HepG2 (cell line): ENCODE data around the gene AP3D1. TPM values are rescaled to one million over a fixed set of nuclear protein-coding genes. Genes with fewer than 3 reads are reported as not detected.
A peak's percentile ranks its signal among the peaks of the same experiment; 100 is the strongest.

Source experiments
- CSRNP2 ChIP-seq: sonication (generic); formaldehyde crosslinking; conservative IDR thresholded peaks from 2 replicates; pipeline ENCODE4 v1.8.0; 2022; ENCODE audit warnings: low read depth, missing genetic modification reagents
- DRAP1 ChIP-seq: IDR thresholded peaks from 2 replicates; pipeline ENCODE4 v1.6.1; 2016; ENCODE audit warnings: missing genetic modification reagents, missing compliant biosample characterization
- FOSL1 ChIP-seq: sonication (generic); formaldehyde crosslinking; IDR thresholded peaks from 2 replicates; pipeline ENCODE4 v1.9.0; 2021; ENCODE audit warnings: missing genetic modification reagents, borderline replicate concordance
- MTERF4 ChIP-seq: sonication (generic); formaldehyde crosslinking; IDR thresholded peaks from 2 replicates; pipeline ENCODE4 v1.8.0; 2023; ENCODE audit warnings: mild to moderate bottlenecking, missing genetic modification reagents
- NFAT5 ChIP-seq: sonication (generic); formaldehyde crosslinking; IDR thresholded peaks from 2 replicates; pipeline ENCODE4 v1.4.0; 2020; ENCODE audit warnings: missing genetic modification reagents
- PLRG1 ChIP-seq: fragments of 450-650 bp; conservative IDR thresholded peaks from 2 replicates; pipeline ENCODE4 v1.6.1; 2016
- PPARG ChIP-seq: conservative IDR thresholded peaks from 2 replicates; pipeline ENCODE4 v1.6.1; 2016; ENCODE audit warnings: missing biosample characterization, missing genetic modification reagents
- RAD51 ChIP-seq: fragments of 450-650 bp; IDR thresholded peaks from 2 replicates; pipeline ENCODE4 v1.6.1; 2016; ENCODE audit warnings: borderline replicate concordance
- SP2 ChIP-seq: sonication (generic); formaldehyde crosslinking; IDR thresholded peaks from 2 replicates; pipeline ENCODE4 v1.5.1; 2020; ENCODE audit warnings: mild to moderate bottlenecking, missing genetic modification reagents
- THAP11 ChIP-seq: IDR thresholded peaks from 2 replicates; pipeline ENCODE4 v1.6.1; 2016; ENCODE audit warnings: missing biosample characterization, missing genetic modification reagents
- XRCC5 ChIP-seq: fragments of 200-400 bp; formaldehyde crosslinking; optimal IDR thresholded peaks from 2 replicates; pipeline ENCODE3; 2017; ENCODE audit warnings: mild to moderate bottlenecking, low read length
- ZBTB44 ChIP-seq: sonication (generic); formaldehyde crosslinking; IDR thresholded peaks from 2 replicates; pipeline ENCODE4 v1.4.0; 2020; ENCODE audit warnings: missing genetic modification reagents
- ZNF207 ChIP-seq: fragments of 450-650 bp; IDR thresholded peaks from 2 replicates; pipeline ENCODE4 v1.6.1; 2016; ENCODE audit warnings: antibody characterized with exemption, borderline replicate concordance
- ZNF282 ChIP-seq: fragments of 450-650 bp; IDR thresholded peaks from 2 replicates; pipeline ENCODE4 v1.6.1; 2018; ENCODE audit not compliant: partially characterized antibody
- ZNF503 ChIP-seq: sonication (generic); formaldehyde crosslinking; IDR thresholded peaks from 2 replicates; pipeline ENCODE4 v1.4.0; 2020; ENCODE audit warnings: missing genetic modification reagents
- ZNF674 ChIP-seq: sonication (generic); formaldehyde crosslinking; IDR thresholded peaks from 2 replicates; pipeline ENCODE4 v1.5.0; 2020; ENCODE audit warnings: low read depth, mild to moderate bottlenecking, missing genetic modification reagents
- ZNF775 ChIP-seq: sonication (generic); formaldehyde crosslinking; IDR thresholded peaks from 2 replicates; pipeline ENCODE4 v1.4.0; 2020; ENCODE audit warnings: missing genetic modification reagents, mild to moderate bottlenecking, moderate library complexity, borderline replicate concordance
- polyA plus RNA-seq, 8 experiments: library from polyadenylated mRNA; depleted of rRNA in 3 of 8; stranded (reverse) in 7 of 8; unstranded in 1 of 8; fragments of >200 nt; fragmentation: Illumina TruSeq in 4 of 8; extraction: Trizol in 4 of 8; gene quantifications; 2 replicates each; pipeline versions ENCODE4 v1.2.1 to v1.2.3, GENCODE V29; 2011 to 2016; ENCODE audit warnings: low read depth in 4 of 8, missing spikeins in 1 of 8, mixed read lengths in 1 of 8; ENCODE audit not compliant: insufficient read depth in 1 of 8
- total RNA-seq, 5 experiments: library from RNA; depleted of rRNA; stranded (reverse); fragments of >200 nt; fragmentation: Illumina TruSeq; extraction: Trizol; gene quantifications; 2 replicates each; pipeline ENCODE4 v1.2.3, GENCODE V29; 2016; ENCODE audit warnings: low read depth in 1 of 5

AP3D1 gene
- total and polyA plus RNA-seq, 2 of the 13 experiments (the other 11 are each of a cell fraction or from before 2014, with no cell fraction given): 68.0 to 82.6 TPM

GRCh38 chr19:2168619-2169424 lies 17.5 kb upstream of the AP3D1 start (continued):
- TF ChIP-seq ZBTB44 (CRISPR knock-in tag) (no peak), ZNF282 (no peak), NFAT5 (CRISPR knock-in tag) (no peak), MTERF4 (CRISPR knock-in tag) (no peak), THAP11 (CRISPR knock-in tag) (peak; percentile 60; the same call in 1 of the 2 replicates), SP2 (CRISPR knock-in tag) (0 out of 2 replicates have a peak, but pooled peaks have one; percentile 31), PPARG (CRISPR knock-in tag) (peak; percentile 36), ZNF775 (no peak), ZNF207 (no peak), CSRNP2 (CRISPR knock-in tag) (no peak), RAD51 (no peak), ZNF503 (CRISPR knock-in tag) (peak; percentile 95), XRCC5 (no peak), PLRG1 (no peak), ZNF674 (CRISPR knock-in tag) (no peak), DRAP1 (peak; percentile 95), FOSL1 (CRISPR knock-in tag) (peak; percentile 98)
